HG02973 (cell line): Measurements from ENCODE around the gene HDAC8.

Source experiments
- ATAC-seq: cut with Tn5 transposase; IDR thresholded peaks from one replicate; pipeline ENCODE4 v1.9.1; 2021; ENCODE audit warnings: moderate library complexity; ENCODE audit not compliant: unreplicated experiment

The HDAC8 gene

GRCh38 chrX:72299891-72300630, 272.6 kb downstream of the HDAC8 start:
- no peak for ATAC-seq

- no peak for ATAC-seq
Measured at GRCh38 chrX:72297953-72298730, 274.5 kb downstream of the HDAC8 start.

GRCh38 chrX:72296991-72297390, 275.7 kb downstream of the HDAC8 start:
- ATAC-seq = no peak

GRCh38 chrX:72295745-72296144, 276.9 kb downstream of the HDAC8 start:
- ATAC-seq = no peak

- no peak for ATAC-seq
Measured at GRCh38 chrX:72294497-72294896, 278.1 kb downstream of the HDAC8 start.

- ATAC-seq = no peak
Measured at GRCh38 chrX:72282302-72282701, 290.3 kb downstream of the HDAC8 start.

GRCh38 chrX:72280321-72280845, 292.3 kb downstream of the HDAC8 start:
- no peak for ATAC-seq
